ENCODE data around the gene OTOS.

Gene OTOS

GRCh38 chr2:240123821-240124650 is 16.4 kb downstream of the OTOS start:
- in situ Hi-C loops (cut with MboI; ENCODE audit: low sequenced_read_pairs) = no loop called here

GRCh38 chr2:240121675-240122074 is 18.8 kb downstream of the OTOS start:
- in situ Hi-C loops (cut with MboI; ENCODE audit: low sequenced_read_pairs) = no loop called here

- in situ Hi-C loops (cut with MboI; ENCODE audit: low sequenced_read_pairs) = no loop called here
Observed at GRCh38 chr2:240121190-240121589, 19.3 kb downstream of the OTOS start.

GRCh38 chr2:240114233-240114632 is 26.2 kb downstream of the OTOS start:
- in situ Hi-C loops (cut with MboI; ENCODE audit: low sequenced_read_pairs) = no loop called here

GRCh38 chr2:240112914-240113690 is 27.4 kb downstream of the OTOS start:
- in situ Hi-C loops (cut with MboI; ENCODE audit: low sequenced_read_pairs) = no loop called here

GRCh38 chr2:240111253-240111652 is 29.2 kb downstream of the OTOS start:
- in situ Hi-C loops (cut with MboI; ENCODE audit: low sequenced_read_pairs) = no loop called here

- in situ Hi-C loops (cut with MboI; ENCODE audit: low sequenced_read_pairs) = no loop called here
Observed at GRCh38 chr2:240109386-240109785, 31.1 kb downstream of the OTOS start.

- in situ Hi-C loops (cut with MboI; ENCODE audit: low sequenced_read_pairs) = no loop called here
Observed at GRCh38 chr2:240107477-240107796, 33.0 kb downstream of the OTOS start.

GRCh38 chr2:240106765-240107476 is 33.5 kb downstream of the OTOS start:
- in situ Hi-C loops (cut with MboI; ENCODE audit: low sequenced_read_pairs) = no loop called here

GRCh38 chr2:240105982-240106381 is 34.5 kb downstream of the OTOS start:
- in situ Hi-C loops (cut with MboI; ENCODE audit: low sequenced_read_pairs) = no loop called here

- in situ Hi-C loops (cut with MboI; ENCODE audit: low sequenced_read_pairs) = no loop called here
Observed at GRCh38 chr2:240103136-240103535, 37.3 kb downstream of the OTOS start.

GRCh38 chr2:240098349-240098748 is 42.1 kb downstream of the OTOS start:
- in situ Hi-C loops (cut with MboI; ENCODE audit: low sequenced_read_pairs) = no loop called here

GRCh38 chr2:240095556-240096523 is 44.6 kb downstream of the OTOS start:
- in situ Hi-C loops (cut with MboI; ENCODE audit: low sequenced_read_pairs) = no loop called here

- in situ Hi-C loops (cut with MboI; ENCODE audit: low sequenced_read_pairs) = no loop called here
Observed at GRCh38 chr2:240089306-240089705, 51.2 kb downstream of the OTOS start.

All from hTERT RPE-1 (cell line).